ENCODE results near the gene SART3. TPM values are rescaled to one million over a fixed set of nuclear protein-coding genes. Genes with fewer than 3 reads are reported as not detected.
A peak's percentile ranks its signal among the peaks of the same experiment; 100 is the strongest.

Gene SART3
- total and polyA plus RNA-seq, 11 donors = 13.3 to 33.2 (median 24.0) TPM

DNA sequence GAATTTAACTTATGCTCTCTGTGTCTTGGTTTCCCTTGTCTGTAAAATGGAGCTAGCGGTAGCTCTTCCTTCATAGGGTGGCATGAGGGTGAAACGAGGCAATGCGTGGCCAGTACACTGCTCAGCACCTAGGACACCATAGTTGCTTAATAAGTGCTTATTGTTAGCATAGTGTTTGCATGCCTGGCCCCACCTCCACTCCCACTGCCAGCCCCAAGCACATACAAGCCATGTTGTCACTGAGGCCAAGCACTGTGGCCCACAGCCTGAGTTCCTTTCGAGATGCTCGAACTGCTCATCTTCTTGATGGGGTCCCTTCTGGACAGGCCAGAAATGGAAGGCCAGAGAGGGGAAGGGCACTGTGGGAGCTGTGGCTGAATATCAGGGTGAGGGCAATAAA is 45.1 kb downstream of the SART3 start:
- 57 to 72% (median 59%) methylated on average over 5 of the region's 5 CpGs for WGBS, 4 donors
- no peaks in the 10 kb centered on the region for H3K27me3 ChIP-seq
- H3K36me3 ChIP-seq = peaks cover 0 to 42% (median 32%) of the 10 kb centered on the region in 9 donors
- no peak for TF ChIP-seq POLR2A (IDR thresholded peaks at IDR 0.05)
- TF ChIP-seq, protein P1, sequence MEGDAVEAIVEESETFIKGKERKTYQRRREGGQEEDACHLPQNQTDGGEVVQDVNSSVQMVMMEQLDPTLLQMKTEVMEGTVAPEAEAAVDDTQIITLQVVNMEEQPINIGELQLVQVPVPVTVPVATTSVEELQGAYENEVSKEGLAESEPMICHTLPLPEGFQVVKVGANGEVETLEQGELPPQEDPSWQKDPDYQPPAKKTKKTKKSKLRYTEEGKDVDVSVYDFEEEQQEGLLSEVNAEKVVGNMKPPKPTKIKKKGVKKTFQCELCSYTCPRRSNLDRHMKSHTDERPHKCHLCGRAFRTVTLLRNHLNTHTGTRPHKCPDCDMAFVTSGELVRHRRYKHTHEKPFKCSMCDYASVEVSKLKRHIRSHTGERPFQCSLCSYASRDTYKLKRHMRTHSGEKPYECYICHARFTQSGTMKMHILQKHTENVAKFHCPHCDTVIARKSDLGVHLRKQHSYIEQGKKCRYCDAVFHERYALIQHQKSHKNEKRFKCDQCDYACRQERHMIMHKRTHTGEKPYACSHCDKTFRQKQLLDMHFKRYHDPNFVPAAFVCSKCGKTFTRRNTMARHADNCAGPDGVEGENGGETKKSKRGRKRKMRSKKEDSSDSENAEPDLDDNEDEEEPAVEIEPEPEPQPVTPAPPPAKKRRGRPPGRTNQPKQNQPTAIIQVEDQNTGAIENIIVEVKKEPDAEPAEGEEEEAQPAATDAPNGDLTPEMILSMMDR (IDR thresholded peaks at IDR 0.05) = no peak
- DNase-seq (no peak), ATAC-seq (no peak)
- H3K4me3 ChIP-seq = peak overlapping the region; percentile 61 to 97 (median 86)
- H3K9me3 ChIP-seq = no peaks in the 10 kb centered on the region
- H3K27ac ChIP-seq = peak overlapping the region in 4 of 12 donors; percentile 74 to 85 (median 80)
- intact Hi-C loops (cut with DNase I) = loop anchor here in 4 of 10 donors (10.0 kb wide), 2 partner anchors 751 to 831 kb away; partner anchors contain the start of genes PWP1 (in 3 of the 4) and PRDM4 (in 1 of the 4)
- H3K4me1 ChIP-seq = peaks cover 0 to 26% (median 10%) of the 10 kb centered on the region in 12 donors

DNA sequence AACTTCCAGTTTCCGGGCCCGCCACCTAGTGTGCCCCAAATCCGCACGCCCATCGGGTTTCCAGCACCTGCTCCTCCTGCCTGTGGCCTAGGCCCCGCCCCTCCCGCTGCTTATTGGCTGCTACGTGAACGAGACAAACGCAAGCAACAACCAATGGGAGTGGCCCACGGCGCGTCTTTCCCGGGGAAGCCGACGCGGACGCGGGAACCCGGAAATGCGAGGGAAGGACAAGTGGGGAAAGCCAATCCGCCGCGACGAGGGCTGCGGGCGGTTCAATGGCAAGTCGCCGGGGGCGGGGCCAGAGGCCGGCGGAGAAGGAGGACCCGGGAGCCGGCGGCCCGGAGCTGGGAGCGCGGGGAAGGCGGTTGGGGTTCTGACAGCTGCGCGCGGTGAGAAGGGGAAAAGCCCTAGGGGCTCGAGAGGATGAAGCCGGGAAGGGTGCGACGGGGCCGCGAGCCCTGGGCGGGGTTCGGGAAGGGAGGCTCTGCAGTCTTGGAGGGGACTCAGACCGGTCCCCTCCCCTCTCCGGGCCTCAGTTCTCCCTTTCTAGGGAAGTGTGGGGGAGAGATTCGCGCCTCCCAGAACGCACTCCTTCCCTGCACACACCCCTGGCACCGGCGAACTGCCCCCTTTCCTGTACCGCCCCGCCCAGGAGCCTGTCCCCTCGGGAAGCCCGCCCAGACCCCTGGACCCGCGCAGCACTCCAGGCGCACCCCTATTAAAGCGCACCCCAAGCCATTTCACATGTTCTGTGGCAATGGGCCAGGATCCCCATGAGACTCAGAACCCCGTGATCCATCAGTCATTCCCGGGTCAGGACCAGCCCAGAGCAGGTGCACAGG is 45.8 kb downstream of the SART3 start, which contains the start of gene FICD:
Gene FICD, plus strand, starts transcription at position 305 of the 842 bp plus-strand sequence. CDS start 1,696 bp downstream, outside the sequence.
- ATAC-seq (peak; percentile 95 to 98 (median 96)), DNase-seq (peak; percentile 100)
- peaks cover 0 to 35% (median 25%) of the 10 kb centered on the region in 9 donors for H3K36me3 ChIP-seq
- peak within 1 kb of the TSS; percentile 61 to 97 (median 86) for H3K4me3 ChIP-seq
- peak within 1 kb of the TSS in 11 of 12 donors; percentile 59 to 85 (median 76) for H3K27ac ChIP-seq
- peak in 1 of 2 donors; percentile 71 for TF ChIP-seq POLR2A (IDR thresholded peaks at IDR 0.05)
- TF ChIP-seq, protein P1 (IDR thresholded peaks at IDR 0.05) = no peak
- intact Hi-C loops (cut with DNase I) = loop anchor here in 6 of 10 donors (5.0 to 10.0 kb wide), 8 partner anchors 278 to 830 kb away; partner anchors contain the start of genes PWP1 (in 3 of the 6) and PRDM4 (in 2 of the 6)
- H3K9me3 ChIP-seq = no peaks in the 10 kb centered on the region
- peaks cover 0 to 26% (median 10%) of the 10 kb centered on the region in 12 donors for H3K4me1 ChIP-seq
- H3K27me3 ChIP-seq = no peaks in the 10 kb centered on the region
- 0 to 1% (median 0%) methylated on average over 44 to 67 of the region's 67 CpGs for WGBS, 4 donors

DNA sequence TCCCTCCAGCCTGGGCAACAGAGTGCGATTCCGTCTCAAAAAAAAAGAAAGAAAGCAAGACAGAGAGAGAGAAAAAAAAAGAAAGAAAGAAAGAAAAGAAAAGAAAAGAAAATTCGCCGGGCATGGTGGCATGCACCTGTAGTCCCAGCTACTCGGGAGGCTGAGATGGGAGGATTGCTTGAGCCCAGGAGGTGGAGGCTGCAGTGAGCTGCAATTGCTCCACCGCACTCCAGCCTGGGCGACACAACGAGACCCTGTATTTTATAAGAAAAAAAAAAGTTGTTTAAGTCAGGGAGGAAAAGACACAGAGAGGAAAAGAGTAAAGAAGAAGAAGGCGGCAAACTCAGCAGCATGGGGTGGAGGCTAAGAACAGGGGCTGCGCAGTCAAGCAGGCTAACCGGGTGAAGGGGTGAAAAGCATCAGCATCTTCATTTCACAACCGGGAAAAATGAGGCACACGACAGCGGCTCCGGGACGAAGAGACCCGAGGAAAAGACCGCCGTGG is 46.5 kb downstream of the SART3 start:
- peaks cover 0 to 28% (median 18%) of the 10 kb centered on the region in 9 donors for H3K36me3 ChIP-seq

More for the DNA sequence above, 46.5 kb downstream of the SART3 start:
- Histone ChIP-seq H3K27ac (peak overlapping the region in 1 of 12 donors; percentile 29), H3K27me3 (no peaks in the 10 kb centered on the region), H3K4me1 (peaks cover 0 to 26% (median 10%) of the 10 kb centered on the region in 12 donors), H3K9me3 (peaks cover 0 to 4% (median 0%) of the 10 kb centered on the region in 12 donors), H3K4me3 (peak overlapping the region; percentile 61 to 97 (median 86))
- intact Hi-C loops (cut with DNase I) = loop anchor here in 6 of 10 donors (5.0 to 10.0 kb wide), 8 partner anchors 277 to 830 kb away; partner anchors contain the start of genes PWP1 (in 3 of the 6) and PRDM4 (in 2 of the 6)
- DNase-seq (no peak), ATAC-seq (peak in 1 of 4 donors; percentile 2)
- WGBS, 4 donors = 26 to 29% (median 27%) methylated on average over 19 of the region's 19 CpGs
- TF ChIP-seq, protein P1 (IDR thresholded peaks at IDR 0.05) = no peak
- no peak for TF ChIP-seq POLR2A (IDR thresholded peaks at IDR 0.05)

All from heart left ventricle (tissue), 16 donors.